SIG-M5 treated with dmso at 0.1 percent for 504 hours (cell line): ENCODE data around the gene TMEM141.
"Not testable (repeated sequence)": the region's sequence is repeated elsewhere in the genome, so short reads cannot be mapped to it uniquely, and the experiment has no call there.

Experiments
- DNase-seq: peaks from one replicate; lab custom pipeline; 2025; ENCODE audit not compliant: unreplicated experiment; lab: John Stamatoyannopoulos, UW

Gene TMEM141

DNA sequence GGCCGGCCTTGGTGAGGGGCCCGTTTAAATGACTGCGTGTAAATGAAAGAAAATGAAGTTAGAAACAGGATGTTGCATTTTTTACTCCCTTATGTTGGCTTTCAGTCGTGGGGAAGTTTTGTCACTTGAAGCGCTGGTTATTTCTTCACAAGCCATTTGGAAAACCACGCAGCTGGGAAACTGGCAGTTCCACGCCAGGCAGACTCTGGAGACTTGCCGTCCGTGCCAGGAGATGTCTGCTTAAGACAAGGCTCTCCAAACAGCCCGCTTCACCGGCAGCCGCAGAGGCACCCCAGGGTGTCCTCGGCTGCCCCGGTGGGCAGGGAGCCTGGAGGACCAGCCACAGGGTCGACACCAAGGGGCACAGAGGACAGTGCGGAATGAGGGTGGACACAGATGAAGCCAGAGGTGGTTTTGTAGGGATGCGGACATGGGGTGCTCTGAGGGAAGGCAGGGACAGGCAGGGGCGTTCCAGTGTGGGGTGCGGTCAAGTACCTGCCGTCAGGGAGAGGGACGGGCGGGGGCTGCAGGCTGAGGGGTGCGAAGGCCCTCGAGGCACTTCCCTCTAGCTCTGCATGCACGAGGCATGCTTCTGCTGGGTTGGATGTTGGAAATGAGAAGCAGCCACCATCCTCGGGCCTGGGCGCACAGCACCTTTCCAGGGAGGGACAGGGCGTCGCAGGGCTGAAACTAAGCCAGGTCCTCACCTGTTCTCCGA is 40.0 kb downstream of the TMEM141 start:
- no peak for DNase-seq

DNA sequence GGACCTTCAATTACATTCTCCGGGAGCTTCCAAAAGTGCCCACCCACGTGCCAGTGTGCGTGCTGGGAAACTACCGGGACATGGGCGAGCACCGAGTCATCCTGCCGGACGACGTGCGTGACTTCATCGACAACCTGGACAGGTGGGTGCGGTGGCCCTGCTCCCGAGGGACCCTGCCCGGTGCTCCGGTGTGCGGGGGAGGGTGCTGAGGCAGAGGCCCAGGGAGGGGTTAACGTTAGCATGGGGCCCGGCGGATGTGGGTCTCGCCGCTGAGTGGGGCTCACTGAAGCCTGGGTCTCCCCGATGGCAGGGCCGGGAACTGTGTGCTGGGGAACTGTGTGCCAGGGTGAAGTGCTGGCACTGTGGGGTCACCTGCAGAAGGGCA is 40.6 kb downstream of the TMEM141 start:
- no peak for DNase-seq

DNA sequence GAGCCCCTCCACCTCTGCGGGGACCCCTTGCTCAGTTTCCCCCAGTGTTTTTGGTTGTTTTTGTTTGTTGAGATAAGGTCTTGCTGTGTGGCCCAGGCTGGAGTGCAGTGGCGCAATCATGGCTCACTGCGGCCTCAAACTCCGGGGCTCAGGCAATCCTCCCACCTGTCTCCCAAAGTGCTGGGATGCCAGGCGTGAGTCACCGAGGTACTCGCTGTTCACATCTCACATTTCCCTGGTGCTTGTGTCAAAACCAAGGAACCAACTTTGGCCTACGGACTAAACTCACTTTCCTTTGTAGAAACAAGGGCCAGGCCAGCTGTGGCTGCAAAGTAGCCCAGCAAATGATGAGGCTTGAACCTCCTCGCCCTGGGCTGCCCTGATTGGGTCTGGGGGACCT is 41.4 kb downstream of the TMEM141 start:
- DNase-seq, result no peak

DNA sequence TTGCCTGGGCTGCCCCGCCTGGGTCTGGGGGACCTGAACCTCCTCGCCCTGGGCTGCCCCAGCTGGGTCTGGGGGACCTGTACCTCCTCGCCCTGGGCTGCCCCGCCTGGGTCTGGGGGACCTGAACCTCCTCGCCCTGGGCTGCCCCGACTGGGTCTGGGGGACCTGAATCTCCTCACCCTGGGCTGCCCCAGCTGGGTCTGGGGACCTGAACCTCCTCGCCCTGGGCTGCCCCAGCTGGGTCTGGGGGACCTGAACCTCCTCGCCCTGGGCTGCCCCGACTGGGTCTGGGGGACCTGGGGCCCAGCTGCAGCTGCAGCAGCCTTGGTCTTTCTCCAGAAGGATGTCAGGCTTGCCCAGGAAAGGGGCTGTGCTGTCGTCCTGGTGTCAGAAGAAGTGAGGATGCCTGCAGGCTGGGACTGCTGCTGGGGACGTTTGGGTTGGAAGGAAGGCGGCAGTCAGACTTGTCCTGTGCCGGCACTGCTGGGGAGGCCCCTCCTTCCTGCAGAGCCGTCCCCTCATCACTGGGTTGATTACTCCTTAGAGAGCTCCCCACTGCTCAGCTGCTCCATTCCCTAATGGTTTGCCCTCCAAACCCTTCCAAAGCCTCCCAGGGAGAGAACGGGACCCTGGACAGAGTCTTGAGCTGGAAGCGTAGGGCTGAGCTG is 42.4 kb downstream of the TMEM141 start:
- DNase-seq, result not testable (repeated sequence)

DNA sequence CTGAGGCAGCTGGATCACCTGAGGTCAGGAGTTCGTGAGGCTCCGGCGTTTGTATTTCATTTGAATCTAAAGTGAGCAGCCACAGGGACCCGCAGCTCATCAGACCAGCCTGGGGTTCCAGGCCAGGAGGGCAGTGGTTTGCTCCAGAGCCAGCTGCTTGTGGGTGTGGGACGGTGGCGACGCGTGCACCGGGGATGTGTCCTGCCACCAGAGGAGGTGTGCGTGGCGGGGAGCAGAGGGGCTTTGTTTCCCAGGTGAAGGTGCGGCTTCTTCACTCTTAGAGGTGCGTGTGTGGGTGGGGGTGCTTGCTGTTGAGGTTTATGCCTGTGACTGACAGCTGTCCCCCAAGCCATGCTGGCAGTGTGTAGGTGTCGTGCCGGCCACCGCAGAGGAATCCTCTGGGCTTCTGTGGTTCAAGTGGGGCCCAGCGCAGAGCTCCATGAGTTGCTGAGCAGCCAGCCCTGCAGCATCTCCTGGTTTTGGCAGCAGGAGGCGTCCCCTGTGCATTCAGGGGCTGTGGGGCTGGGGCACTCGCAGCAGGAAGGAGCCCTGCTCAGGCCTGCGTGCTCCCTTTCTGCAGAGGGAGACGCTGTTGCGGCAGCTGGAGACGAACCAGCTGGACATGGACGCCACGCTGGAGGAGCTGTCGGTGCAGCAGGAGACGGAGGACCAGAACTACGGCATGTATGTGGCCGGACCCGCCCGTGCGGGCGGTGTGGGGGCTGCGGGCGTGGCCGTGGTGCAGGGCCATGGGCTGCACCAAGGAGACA is 44.2 kb downstream of the TMEM141 start:
- DNase-seq, result no peak

DNA sequence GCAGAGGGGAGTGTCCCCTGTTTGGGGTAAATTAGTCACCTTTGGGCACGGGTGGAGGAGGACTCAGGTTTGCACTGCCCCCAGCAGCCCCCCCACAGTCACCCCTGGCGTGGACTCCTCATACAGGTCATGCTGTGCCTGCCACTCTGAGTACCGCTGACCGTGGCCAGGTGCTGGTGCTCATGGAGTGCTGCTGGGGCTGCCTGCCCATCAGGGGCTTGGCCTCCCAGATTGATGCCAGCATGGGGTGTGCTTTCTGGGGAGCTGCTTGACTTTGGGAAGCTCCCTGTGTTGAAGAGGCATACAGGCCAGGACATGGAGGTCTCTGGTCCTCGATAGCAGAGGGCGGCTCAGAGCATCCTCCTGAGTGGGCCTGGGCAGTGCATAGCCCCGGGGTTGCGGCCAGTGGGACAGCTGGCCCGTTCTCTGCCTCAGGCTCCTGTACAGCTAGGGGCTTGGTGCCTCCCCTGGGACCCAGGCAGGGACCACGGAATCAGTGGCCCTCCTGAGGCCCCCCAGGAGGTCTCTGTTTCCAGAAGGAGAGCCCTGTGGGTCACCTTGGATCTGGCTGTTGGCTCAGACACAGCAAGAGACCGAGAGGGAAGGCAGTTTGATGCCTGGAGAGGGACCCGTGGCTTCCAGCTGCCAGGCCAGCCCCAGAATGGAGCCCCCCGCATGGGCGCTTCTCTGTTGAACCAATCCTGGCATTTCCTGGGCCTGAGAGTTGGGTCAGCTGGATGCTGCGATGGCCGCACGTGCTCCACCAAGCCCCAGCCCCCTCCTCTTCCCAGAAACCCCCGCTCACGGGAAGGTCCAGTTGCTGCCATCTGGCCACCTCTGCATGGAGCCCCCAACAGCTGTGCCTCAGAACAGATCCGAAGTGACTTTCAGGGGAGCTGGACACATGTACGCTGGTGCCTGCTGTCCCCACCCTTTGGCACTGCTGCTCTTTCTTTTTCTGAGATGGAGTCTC is 45.1 kb downstream of the TMEM141 start:
- DNase-seq, result no peak

DNA sequence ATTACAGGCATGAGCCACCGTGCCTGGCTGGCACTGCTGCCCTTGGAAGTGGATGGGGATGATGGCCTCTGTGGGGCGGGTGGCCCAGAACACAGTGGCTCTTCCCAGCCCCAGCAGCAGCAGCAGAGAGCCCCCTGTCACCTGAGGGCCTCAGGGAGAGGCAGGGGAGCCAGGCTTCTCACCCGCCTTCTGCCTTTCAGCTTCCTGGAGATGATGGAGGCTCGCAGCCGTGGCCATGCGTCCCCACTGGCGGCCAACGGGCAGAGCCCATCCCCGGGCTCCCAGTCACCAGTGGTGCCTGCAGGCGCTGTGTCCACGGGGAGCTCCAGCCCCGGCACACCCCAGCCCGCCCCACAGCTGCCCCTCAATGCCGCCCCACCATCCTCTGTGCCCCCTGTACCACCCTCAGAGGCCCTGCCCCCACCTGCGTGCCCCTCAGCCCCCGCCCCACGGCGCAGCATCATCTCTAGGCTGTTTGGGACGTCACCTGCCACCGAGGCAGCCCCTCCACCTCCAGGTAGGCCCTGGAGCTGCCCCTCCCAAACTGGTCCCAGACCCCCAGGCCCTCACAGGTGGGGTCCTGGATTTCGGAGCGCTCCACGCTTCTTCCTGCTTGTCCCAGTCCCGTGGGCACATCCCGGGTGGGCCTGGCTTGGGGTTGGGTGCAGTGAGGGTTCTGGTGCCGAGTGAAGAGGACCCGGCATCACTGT is 46.2 kb downstream of the TMEM141 start:
- DNase-seq, result no peak

DNA sequence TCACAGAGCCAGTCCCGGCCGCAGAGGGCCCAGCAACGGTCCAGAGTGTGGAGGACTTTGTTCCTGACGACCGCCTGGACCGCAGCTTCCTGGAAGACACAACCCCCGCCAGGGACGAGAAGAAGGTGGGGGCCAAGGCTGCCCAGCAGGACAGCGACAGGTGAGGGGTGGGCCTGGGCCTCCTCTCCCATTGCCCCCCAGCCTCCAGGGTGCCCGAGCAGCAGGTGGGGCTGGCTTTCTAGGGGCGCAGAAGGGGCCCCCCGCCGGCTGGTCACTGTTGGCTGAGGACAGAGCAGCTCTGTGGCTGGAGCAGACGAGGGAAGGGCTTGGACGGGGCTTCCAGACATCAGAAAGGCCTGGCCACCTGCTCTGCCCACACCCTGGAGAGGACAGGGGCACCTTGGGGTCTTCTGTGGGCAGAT is 46.7 kb downstream of the TMEM141 start:
- not testable (repeated sequence) for DNase-seq

DNA sequence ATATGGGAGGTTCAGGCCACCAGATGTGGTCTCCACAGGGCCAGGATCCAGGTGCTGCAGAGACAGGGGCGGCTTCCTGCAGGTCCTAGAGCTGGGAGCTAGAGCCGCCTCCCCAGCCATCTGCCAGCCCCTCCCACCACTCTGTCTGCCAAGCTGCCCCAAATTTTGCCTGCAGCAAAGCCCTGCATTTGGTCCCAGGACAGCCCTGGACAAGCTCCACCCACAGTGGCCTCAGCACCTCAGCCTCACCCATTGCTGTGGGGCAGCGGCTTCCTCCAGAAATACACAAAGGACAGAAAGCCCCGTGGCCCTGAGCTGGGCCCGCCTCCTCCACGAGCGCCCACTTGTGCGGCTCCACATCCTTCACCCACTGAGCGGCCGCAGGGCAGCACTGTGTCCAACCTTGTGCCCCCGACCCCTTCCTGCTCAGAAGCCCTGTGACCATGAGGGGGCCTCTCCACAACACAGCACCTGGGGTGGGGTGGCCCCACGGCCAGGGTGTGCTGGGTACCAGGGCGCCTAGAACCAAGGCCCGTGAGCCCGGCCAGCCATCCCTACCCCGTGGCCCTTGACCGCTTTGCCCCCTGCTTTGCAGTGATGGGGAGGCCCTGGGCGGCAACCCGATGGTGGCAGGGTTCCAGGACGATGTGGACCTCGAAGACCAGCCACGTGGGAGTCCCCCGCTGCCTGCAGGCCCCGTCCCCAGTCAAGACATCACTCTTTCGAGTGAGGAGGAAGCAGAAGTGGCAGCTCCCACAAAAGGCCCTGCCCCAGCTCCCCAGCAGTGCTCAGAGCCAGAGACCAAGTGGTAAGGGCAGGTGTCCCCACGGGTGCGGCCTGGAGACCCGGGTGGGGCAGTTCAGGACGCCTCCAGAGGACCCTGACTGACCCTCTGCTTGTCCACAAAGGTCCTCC is 47.4 kb downstream of the TMEM141 start:
- no peak for DNase-seq

DNA sequence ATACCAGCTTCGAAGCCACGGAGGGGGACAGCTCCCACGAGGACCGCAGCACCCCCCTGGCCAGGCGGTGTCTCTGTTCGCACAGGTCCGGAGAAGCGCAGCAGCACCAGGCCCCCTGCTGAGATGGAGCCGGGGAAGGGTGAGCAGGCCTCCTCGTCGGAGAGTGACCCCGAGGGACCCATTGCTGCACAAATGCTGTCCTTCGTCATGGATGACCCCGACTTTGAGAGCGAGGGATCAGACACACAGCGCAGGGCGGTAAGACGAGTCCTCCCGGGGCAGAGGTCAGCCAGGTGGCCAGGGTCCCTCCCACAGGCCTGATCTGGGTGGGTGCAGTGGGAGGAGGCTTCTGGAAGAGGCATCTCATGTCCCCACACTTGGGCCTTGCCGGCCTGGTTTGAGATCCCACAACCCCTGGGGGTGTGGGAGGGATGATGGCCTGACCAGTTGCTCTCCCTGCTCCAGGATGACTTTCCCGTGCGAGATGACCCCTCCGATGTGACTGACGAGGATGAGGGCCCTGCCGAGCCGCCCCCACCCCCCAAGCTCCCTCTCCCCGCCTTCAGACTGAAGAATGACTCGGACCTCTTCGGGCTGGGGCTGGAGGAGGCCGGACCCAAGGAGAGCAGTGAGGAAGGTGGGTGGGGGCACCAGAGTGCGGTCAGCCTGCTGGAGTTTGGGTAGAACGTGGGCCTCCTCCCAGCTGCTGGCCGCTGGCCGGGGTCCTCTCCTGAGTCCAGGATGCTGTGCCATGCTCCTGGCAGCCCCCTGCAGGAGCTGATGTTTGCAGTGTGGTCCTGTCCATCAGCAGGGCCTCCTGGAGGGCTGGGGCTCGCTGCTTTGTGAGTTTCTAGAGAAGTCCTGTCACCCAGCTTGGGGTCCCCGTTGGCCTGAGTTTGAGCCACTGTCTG is 48.3 kb downstream of the TMEM141 start:
- DNase-seq, result no peak

DNA sequence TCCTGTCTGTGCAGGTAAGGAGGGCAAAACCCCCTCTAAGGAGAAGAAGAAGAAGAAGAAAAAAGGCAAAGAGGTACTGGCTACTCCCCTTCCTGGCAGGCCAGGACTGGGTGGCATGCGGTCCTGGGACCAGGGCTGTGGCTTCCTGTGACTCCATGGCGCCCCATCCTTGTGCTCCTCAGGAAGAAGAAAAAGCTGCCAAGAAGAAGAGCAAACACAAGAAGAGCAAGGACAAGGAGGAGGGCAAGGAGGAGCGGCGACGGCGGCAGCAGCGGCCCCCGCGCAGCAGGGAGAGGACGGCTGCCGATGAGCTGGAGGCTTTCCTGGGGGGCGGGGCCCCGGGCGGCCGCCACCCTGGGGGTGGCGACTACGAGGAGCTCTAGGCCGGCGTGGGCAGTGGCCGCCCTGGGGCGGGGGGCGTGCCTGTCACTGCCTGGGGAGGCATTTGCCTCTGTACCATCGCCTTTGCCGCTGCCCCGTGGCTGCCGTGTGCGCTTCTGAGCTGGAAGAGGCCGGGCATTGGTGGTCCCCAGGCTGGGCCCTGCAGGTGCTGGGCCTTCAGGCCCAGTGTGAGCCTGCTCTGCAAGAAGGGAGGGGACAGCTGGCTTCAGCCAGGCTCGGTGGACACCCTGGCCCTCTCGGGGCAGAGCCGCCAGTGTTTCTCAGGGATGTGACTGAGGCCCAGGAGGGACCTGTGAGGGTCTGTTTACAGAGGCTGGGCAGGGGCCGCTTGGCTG is 49.2 kb downstream of the TMEM141 start:
- no peak for DNase-seq

DNA sequence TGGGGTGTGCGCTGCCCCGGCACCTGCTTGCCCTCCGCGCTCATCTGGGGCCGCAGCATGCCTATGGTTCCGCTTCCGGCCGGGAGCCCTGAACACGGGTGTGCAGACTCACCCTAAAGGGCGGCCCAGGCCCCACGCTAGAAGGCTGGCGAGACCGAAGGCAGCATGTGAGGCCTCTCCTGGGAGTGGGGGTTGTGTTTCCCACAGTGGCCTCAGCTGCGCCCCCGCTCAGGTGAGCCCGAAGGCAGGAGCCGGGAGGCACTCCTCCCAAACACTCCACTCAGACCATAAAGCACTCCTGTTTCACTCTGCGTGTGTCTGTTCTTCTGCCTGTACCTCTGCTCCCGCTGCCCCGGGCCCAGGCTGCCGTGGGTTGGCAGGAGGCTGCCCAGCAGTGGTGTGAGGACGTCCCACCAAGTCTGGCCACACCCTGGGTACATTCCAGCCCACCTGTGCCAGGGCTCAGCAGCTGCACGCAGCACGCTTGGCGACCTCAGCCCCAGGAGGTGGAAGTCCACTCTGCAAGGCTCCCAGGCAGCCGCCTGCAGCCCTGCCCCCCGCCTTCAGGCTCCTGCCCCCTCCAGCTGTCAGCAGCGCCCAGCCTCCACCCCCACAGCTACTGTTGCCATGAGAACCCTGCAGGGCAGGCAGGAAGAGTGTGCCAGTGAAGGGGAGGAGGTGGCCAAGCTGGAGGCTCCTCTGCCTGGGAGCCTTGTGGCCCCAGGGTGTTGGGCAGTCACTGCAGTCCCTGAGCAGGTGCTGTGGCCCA is 49.9 kb downstream of the TMEM141 start:
- peak; percentile 18 for DNase-seq

DNA sequence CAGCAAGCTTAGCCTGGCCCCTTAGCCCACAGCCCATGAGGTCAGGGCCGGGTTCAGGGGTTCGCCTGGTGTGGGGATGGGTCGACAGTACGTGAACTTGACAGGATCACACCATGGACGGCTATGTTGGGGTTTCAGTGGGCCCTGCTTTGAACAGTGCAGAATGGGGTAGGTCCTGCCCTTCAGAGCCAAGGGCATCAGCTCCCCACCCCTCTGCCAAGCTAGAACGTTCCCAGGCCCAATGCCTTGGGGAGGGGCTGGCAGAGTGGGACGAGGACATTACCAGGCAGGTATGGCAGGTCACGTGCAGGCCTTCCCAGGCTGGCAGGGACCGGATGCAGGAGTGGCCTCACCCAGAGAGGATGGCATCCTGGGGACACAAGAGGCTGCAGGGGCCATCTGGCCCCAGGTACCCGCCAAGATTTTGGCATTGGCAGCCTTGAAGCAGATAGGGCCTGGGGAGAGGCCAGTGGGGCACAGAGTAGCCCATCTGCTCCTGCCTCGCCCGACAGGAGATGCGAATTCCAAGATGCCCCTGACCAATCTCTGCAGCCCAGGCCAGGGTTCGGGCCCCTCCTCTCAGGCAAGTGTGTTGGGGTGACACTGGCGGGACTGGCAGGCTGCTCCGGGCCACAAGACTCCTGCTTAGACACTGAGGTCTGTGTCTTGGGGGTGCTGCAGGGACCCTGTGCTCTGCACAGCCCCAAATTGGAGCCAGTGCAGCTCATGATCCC is 50.7 kb downstream of the TMEM141 start:
- not testable (repeated sequence) for DNase-seq

DNA sequence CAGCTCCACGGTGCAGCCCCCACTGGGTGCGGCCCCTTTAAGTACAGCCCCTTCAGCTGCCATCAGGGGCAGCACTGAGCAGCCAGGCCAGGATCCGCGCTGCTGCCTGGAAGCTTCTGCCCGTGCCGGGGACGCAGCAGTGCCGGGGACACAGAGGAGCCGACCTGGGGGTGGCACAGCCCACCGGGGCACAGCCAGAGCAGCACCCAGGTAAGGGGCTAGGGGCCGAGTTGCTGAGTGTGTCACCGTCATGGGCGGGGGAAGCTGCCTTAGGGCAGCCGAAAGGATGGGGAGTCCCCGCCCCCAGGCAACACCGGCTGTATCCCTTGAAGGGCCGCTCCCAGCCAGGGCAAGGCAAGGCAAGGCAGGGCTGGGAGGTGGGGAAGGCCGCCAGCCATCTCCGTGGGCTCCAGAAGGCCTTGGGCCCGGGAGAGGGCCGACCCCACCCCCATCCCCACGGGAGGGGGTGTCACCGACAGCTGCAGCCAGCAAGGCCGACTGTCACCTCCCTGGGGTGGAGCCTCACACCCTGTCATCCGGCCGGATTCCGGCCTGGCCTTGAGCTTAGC is 51.3 kb downstream of the TMEM141 start, which contains the start of gene AJM1:
Gene AJM1, plus strand, starts transcription at position 99 of the 569 bp plus-strand sequence. CDS start 1,937 bp downstream, outside the sequence.
- DNase-seq, result peak; percentile 53
